IPS-20b (cell line): ENCODE data around the gene CLTB.

Source experiments
- H3K27ac ChIP-seq: one replicate; pipeline ENCODE4 v1.5.1; 2013; ENCODE audit warnings: low read length
- H3K27me3 ChIP-seq: 2 replicates; pipeline ENCODE4 v1.6.1; 2013; ENCODE audit warnings: mild to moderate bottlenecking, low read length, inconsistent platforms; ENCODE audit not compliant: insufficient read depth
- H3K36me3 ChIP-seq: 2 replicates; pipeline ENCODE4 v1.6.1; 2013; ENCODE audit warnings: low read depth, mild to moderate bottlenecking, inconsistent platforms, low read length, moderate library complexity; ENCODE audit not compliant: insufficient read depth
- H3K4me1 ChIP-seq: 2 replicates; pipeline ENCODE4 v1.6.1; 2013; ENCODE audit warnings: mild to moderate bottlenecking, control low read depth, inconsistent platforms, low read length, moderate library complexity; ENCODE audit not compliant: insufficient read depth
- H3K4me3 ChIP-seq: 2 replicates; pipeline ENCODE4 v1.5.1; 2013; ENCODE audit warnings: mild to moderate bottlenecking, low read length, inconsistent platforms
- H3K9ac ChIP-seq: 2 replicates; pipeline ENCODE4 v1.6.1; 2013; ENCODE audit warnings: low read depth, mild to moderate bottlenecking, inconsistent platforms, low read length, moderate library complexity
- H3K9me3 ChIP-seq: 2 replicates; pipeline ENCODE4 v1.6.1; 2013; ENCODE audit warnings: mild to moderate bottlenecking, low read depth, low read length, inconsistent platforms; ENCODE audit not compliant: insufficient read depth

Gene CLTB, protein sequence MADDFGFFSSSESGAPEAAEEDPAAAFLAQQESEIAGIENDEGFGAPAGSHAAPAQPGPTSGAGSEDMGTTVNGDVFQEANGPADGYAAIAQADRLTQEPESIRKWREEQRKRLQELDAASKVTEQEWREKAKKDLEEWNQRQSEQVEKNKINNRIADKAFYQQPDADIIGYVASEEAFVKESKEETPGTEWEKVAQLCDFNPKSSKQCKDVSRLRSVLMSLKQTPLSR

DNA sequence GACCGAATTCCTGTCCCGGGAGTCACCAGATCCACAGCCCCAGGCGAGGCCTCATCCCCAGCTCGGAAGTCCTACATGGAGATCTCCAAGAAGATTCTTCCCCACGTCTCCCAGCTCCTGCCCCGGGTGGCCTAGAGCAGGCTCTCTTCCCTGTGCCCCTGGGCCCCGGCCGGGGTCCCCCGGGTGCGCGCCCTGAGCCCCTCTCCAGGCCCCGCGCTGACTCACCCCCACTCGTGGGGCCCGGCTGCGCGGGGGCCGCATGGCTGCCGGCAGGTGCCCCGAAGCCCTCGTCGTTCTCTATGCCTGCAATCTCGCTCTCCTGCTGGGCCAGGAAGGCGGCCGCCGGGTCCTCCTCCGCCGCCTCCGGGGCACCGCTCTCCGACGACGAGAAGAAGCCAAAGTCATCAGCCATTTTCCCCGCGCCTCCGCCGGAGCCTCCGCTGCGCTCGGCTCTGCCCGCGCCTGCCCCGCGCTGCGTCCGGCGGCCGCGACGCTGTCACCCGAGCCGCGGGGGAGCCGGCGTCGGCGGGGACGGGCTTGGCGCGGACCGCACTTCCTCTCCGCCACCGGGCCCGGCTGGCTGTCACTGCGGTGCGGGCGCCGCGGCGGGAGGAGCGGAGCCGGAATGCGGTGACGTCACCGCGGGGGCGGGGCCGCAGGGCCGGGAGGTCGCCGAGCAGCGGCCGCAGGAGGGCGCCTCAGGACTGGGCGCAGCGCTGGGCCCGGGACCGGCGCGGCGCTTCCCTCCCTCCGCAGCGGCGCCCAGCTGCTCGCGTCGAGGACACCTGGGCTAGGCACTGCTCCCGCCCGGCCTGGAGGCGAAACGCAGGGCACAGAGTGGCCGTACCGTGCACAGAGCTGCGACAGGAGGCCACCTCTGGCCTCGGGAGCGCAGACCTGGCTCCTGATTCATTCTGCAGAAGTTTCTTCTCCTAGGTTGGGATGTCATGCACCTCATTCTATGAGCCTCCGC is at the start of gene CLTB:
CLTB (minus strand) TSS at position 588 of the 973 bp plus-strand sequence; CDS start at position 412, 176 bp downstream.
- Histone ChIP-seq H3K4me3 (peak within 1 kb of the TSS; percentile 76), H3K27me3 (peaks cover 30% of the 10 kb centered on the region), H3K9ac (peak within 1 kb of the TSS; percentile 63; the same call in 1 of the 2 replicates), H3K9me3 (peaks cover 12% of the 10 kb centered on the region), H3K4me1 (no peaks in the 10 kb centered on the region), H3K27ac (no peak within 1 kb of the TSS), H3K36me3 (no peaks in the 10 kb centered on the region)

DNA sequence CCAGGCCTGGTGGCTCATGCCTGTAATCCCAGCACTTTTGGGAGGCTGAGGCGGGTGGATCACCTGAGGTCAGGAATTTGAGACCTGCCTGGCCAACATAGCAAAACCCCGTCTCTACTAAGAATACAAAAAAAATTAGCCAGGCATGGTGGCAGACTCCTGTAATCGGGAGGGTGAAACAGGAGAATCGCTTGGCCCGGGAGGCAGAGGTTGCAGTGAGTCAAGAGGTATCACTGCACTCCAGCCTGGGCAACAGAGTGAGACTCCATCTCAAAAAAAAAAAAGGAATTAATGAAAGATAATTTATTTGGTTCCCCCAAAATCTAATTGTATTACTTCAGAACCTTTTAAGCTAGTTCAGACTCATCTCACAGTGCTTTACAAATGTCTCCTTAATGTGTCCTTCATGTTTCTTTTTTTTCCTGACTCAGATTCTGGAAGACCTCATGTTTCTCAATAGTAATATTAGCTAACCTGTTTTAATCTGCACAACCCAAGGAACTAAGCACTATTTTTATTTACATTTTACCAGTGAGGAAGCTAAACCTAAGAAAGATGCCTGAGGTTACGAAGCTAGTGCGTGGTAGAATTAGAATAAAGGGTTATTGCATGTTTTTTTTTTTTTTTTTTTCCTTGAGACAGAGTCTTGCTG is 46.9 kb upstream of the CLTB start:
- H3K36me3 ChIP-seq, result peaks cover 13% of the 10 kb centered on the region
- H3K27me3 ChIP-seq, result no peaks in the 10 kb centered on the region
- H3K4me3 ChIP-seq, result no peak overlapping the region
- no peak overlapping the region for H3K27ac ChIP-seq
- no peaks in the 10 kb centered on the region for H3K4me1 ChIP-seq
- no peak overlapping the region for H3K9ac ChIP-seq
- no peaks in the 10 kb centered on the region for H3K9me3 ChIP-seq

DNA sequence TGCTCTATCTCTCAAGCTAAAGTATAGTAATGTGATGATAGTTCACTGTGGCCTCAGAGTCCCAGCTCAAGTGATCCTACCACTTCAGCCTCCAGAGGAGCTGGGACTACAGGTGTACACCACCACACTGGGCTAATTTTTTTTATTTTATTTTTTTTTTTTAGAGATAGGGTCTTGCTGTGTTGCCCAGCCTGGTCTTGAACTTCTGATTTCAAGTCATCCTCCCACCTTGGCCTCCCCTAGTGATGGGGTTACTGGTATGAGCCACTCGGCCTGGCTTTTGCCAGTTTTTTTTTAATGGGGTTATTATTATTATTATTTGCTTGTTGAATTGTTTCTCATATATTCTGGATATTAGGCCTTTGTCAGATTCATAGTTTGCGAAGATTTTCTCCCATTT is 45.0 kb upstream of the CLTB start:
- Histone ChIP-seq H3K9me3 (no peaks in the 10 kb centered on the region), H3K4me3 (no peak overlapping the region), H3K27ac (no peak overlapping the region), H3K27me3 (no peaks in the 10 kb centered on the region), H3K4me1 (no peaks in the 10 kb centered on the region), H3K36me3 (peaks cover 10% of the 10 kb centered on the region), H3K9ac (no peak overlapping the region)

DNA sequence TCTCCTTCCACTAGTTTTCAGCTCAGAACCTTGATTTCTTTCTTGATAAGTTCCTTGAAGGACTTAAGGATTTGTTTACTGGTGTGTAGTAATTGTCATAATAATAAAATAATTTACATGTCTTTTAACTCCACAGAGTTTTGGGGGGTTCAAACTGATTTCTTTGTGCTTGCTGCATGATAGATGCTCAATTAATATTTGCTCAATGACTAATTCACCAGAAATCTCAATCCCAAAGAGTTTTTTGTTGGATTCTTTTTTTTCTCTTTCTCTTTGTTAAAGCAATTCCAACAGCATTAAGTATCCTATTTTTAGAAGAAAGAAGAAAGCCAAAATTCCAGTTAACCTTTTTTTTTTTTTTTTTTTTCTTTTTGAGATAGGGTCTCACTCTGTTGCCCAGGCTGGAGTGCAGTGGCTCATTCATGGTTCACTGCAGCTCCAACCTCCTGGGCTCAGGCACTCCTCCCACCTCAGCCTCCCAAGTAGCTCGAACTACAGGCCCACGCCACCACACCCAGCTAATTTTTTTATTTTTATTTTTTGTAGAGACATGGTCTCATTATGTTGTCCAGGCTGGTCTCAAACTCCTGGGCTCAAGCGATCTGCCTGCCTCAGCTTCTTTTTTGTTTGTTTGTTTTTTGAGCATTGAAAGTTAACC is 42.7 kb upstream of the CLTB start:
- H3K4me1 ChIP-seq, result no peaks in the 10 kb centered on the region
- H3K27ac ChIP-seq, result no peak overlapping the region
- no peaks in the 10 kb centered on the region for H3K27me3 ChIP-seq
- no peak overlapping the region for H3K4me3 ChIP-seq
- H3K36me3 ChIP-seq, result peaks cover 10% of the 10 kb centered on the region
- no peaks in the 10 kb centered on the region for H3K9me3 ChIP-seq
- H3K9ac ChIP-seq, result no peak overlapping the region

DNA sequence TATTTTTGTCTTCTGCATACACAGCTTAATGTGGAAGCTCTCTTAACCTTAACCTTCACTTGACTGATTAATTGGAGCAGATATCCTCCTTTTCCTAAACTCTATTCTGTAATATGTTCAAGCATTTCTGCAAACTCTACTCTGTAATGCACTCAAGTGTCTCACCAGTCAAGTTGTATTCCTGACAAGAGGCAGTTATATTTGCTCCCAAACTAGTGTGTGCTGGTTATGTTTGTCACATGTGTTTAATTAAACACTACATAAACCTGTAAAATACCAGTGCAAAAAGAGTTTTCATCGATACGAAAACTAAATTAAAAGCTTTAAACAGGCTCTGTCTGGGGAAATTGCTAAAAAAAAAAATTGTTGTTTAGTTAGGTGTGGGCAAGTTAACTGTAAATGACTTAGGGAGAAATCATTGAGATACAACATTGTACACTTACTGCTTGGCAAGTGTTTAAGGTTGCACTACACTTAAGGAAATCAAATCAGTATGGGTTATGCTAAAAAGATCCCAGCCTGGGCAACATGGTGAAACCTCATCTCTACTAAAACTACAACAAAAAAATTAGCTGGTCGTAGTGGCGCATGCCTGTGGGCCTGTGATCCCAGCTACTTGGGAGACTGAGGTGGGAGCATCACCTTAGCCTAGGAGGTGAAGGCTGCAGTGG is 38.5 kb upstream of the CLTB start:
- Histone ChIP-seq H3K27me3 (no peaks in the 10 kb centered on the region), H3K36me3 (peaks cover 28% of the 10 kb centered on the region), H3K4me1 (no peaks in the 10 kb centered on the region), H3K27ac (no peak overlapping the region), H3K9ac (no peak overlapping the region), H3K4me3 (no peak overlapping the region), H3K9me3 (no peaks in the 10 kb centered on the region)

DNA sequence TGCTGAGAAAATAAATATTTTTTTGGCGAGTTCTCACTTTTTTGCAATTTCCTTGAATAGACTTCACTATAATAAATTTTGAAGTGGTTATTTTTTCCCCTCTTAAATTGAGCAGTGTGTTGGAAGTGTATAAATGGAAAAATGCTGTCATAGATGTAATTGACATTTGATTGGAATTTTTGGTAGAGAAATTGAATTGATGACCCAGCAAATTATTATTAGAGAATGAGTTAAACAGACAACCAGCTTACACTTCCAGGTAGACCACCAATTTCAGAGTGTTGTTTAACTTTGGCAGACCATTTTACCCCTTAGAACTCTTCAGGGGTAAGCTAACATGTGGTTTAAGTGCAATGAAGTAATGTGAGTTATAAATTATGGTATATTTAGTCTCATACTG is 33.7 kb upstream of the CLTB start:
- H3K9me3 ChIP-seq, result no peaks in the 10 kb centered on the region
- H3K9ac ChIP-seq, result no peak overlapping the region
- no peak overlapping the region for H3K4me3 ChIP-seq
- H3K36me3 ChIP-seq, result peaks cover 28% of the 10 kb centered on the region
- no peaks in the 10 kb centered on the region for H3K27me3 ChIP-seq
- no peaks in the 10 kb centered on the region for H3K4me1 ChIP-seq
- H3K27ac ChIP-seq, result no peak overlapping the region

DNA sequence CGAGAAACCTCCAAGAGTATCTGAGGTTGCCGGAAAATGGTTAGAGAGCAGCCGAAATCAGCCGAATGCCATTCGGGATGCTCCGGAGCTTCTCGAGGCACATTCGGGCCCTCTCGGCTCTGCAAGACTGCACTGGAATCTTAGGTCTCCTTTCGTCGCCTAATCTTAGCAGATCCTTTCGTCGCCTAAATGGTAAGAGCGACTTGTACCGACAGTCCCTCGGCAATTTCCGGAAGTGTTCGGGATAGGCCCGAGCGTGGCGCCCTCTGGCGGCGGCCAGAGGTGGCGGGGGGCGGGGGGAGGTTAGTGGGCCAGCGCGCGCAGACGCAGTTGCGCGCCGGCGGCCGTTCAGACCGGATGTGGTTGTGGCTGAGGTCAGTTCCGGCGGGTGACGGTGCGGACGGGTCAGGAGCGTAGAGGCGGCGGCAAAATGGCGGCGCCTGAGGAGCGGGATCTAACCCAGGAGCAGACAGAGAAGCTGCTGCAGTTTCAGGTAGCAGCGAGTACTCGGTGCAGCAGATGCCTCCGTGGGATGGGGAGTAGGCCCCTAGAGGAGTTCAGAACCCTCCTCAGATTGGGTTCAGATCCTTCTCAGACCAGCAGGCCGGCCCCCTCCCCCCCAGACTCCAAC is 31.8 kb upstream of the CLTB start, which contains the start of gene FAF2:
FAF2 (plus strand) TSS at position 408 of the 631 bp plus-strand sequence; CDS start at position 431, 23 bp downstream.
- Histone ChIP-seq H3K27me3 (no peaks in the 10 kb centered on the region), H3K9me3 (no peaks in the 10 kb centered on the region), H3K9ac (peak within 1 kb of the TSS; percentile 94), H3K27ac (peak within 1 kb of the TSS; percentile 75), H3K4me1 (no peaks in the 10 kb centered on the region), H3K4me3 (peak within 1 kb of the TSS; percentile 95), H3K36me3 (peaks cover 12% of the 10 kb centered on the region; the same call in 1 of the 2 replicates)

DNA sequence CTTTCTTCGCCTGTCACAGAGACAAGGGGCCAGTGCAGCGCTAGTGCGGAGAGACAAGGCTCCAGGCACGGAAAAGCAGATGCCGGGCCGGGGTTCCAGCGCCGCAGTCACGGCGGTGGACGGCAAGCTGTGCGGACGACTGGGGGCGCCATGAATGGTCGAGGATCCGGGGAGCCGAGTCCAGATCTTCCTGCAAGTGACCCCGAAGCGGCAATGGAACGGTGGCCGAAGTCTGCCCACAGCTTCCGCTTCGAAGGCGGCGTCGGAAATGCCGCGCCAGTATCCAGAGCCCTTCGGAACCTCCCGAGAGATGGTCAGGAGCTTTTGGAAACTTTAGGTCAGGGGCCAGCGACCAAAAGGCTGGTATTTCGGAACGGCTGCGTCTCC is 31.2 kb upstream of the CLTB start:
- Histone ChIP-seq H3K27ac (peak overlapping the region; percentile 75), H3K4me3 (peak overlapping the region; percentile 92), H3K9ac (peak overlapping the region; percentile 94), H3K4me1 (no peaks in the 10 kb centered on the region; the same call in 1 of the 2 replicates), H3K9me3 (no peaks in the 10 kb centered on the region), H3K36me3 (peaks cover 7% of the 10 kb centered on the region; the same call in 1 of the 2 replicates), H3K27me3 (no peaks in the 10 kb centered on the region)

DNA sequence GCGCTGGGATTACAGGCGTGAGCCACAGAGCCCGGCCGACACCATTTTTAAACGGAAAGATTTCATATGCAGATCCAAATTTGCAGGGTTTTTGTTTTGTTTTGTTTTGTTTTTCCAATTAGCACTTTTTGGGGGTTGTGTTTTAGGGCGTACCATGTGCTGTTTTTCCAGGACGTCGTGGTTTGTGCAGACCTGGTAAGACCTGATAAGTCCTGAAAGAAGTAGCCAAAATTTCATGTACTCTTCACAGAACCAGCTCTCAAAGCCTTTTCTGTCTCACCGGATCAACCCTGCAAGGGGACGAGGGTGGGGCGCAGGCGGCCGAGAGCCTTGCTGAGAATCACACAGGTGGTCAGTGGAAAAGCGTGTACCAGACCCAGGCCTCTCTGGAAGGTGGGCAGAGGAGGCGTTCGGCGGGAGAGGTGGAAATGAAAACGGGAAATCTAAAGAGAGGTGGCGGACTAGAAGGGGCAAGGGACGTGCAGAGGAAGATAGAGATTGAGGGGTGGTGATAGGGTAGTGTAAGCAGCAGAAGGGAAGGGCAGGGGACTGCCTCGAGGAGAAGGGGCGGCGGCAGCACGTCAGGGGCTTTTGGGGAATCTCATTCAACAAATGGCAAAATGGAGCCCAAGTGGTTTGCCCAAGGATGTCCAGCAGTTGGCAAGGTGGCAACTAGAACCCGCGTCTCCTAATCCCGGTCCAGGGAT is 30.7 kb upstream of the CLTB start:
- Histone ChIP-seq H3K36me3 (0 out of 2 replicates have a peak, but pooled peaks cover 3% of the 10 kb centered on the region), H3K4me1 (peaks cover 2% of the 10 kb centered on the region), H3K4me3 (peak overlapping the region; percentile 92), H3K27me3 (no peaks in the 10 kb centered on the region), H3K27ac (peak overlapping the region; percentile 75), H3K9me3 (no peaks in the 10 kb centered on the region), H3K9ac (peak overlapping the region; percentile 94)

DNA sequence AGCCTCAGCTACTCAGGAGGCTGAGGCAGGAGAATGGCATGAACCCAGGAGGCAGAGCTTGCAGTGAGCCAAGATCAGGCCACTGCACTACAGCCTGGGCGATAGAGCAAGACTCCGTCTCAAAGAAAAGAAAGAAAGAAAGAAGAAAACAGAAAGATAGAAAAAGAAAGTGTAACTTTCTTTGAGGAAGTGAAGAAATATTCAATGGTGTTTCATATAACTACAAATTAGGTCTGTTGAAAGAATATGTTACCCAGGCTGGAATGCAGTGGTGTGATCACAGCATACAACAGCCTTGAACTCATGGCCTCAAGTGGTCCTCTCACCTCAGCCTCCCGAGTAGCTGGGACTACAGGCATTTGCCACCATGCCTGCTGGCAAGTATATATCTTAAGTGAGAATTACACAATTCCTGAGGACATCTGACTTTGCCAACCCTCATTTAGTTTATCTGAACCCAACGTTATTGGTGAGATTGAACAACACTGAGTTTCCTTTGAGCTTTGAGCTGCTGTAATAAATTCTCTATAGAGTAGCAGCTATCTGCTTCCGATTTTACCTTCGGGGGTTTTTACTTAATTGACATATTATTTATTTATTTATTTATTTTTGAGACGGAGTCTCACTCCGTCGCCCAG is 29.8 kb upstream of the CLTB start:
- H3K36me3 ChIP-seq, result 0 out of 2 replicates have a peak, but pooled peaks cover 3% of the 10 kb centered on the region
- H3K27me3 ChIP-seq, result no peaks in the 10 kb centered on the region
- H3K9ac ChIP-seq, result no peak overlapping the region
- H3K27ac ChIP-seq, result no peak overlapping the region
- H3K9me3 ChIP-seq, result no peaks in the 10 kb centered on the region
- H3K4me3 ChIP-seq, result no peak overlapping the region
- H3K4me1 ChIP-seq, result peaks cover 7% of the 10 kb centered on the region
